Heart left ventricle (tissue), 13 donors: ENCODE results near the gene HIVEP1.

Source experiments
- CTCF ChIP-seq, 12 donors: fragments of 200-600 bp; sonication (generic) in 4 of 12; IDR thresholded peaks; one replicate each; pipeline versions ENCODE4 v1.5.0 to v1.8.0; 2018 to 2022; ENCODE audit warnings: antibody characterized with exemption in 12 of 12, mild to moderate bottlenecking in 5 of 12
- POLR2A ChIP-seq, 2 donors: fragments of 450-650 bp; IDR thresholded peaks; one replicate each; pipeline ENCODE4 v1.6.1; 2017; ENCODE audit warnings: antibody characterized with exemption in 2 of 2, mild to moderate bottlenecking in 2 of 2, moderate library complexity in 2 of 2
- donor health status: ischemic (EF 13 %, LVEDD 7.1; RV severe dilation, severe dysfunction).
- donor health status: DM: no; HTN: yes; CAD: no.
- donor health status: DM: no; HTN: no; CAD: no.
- donor health status: ischemic (EF 25% LVEDD 6.9; RV normal size, moderate dysfunction).
- donor health status: ischemic (EF 25% LVEDD 5.7; RV mildly dilated, moderate dysfunction).
- donor health status: ischemic (EF 35%, LVEDD 5.7; RV mildly dilated, moderate dysfunction).
- donor health status: nonischemic (EF 11% LVEDD 7.7; RV severe dilation, severe dysfunction).
- donor health status: DM: yes; HTN: yes; CAD: no.
- donor health status: PGD.
- donor health status: ischemic (EF 29% LVEDD 5.4; RV normal size, mild dysfunction).
- donor health status: nonischemic (EF 23%, LVEDD 6.1; RV moderate dilation, normal function).

- TF ChIP-seq CTCF (IDR thresholded peaks at IDR 0.05) (no peak), POLR2A (IDR thresholded peaks at IDR 0.05) (no peak)
Measured at GRCh38 chr6:12101653-12102312, 89.7 kb downstream of the HIVEP1 start.
